Neuron (in vitro differentiated cells): ENCODE results near the gene MEF2C.

Source experiments
- H2AFZ ChIP-seq: one replicate; pipeline ENCODE4 v1.6.1; 2013; ENCODE audit warnings: low read depth, mild to moderate bottlenecking, inconsistent platforms, low read length, moderate library complexity
- H3K27me3 ChIP-seq: one replicate; pipeline ENCODE4 v1.6.1; 2013; ENCODE audit warnings: low read length; ENCODE audit not compliant: insufficient read depth
- H3K36me3 ChIP-seq: one replicate; pipeline ENCODE4 v1.6.1; 2013; ENCODE audit warnings: low read length; ENCODE audit not compliant: insufficient read depth
- H3K4me1 ChIP-seq: one replicate; pipeline ENCODE4 v1.6.1; 2013; ENCODE audit warnings: low read length; ENCODE audit not compliant: insufficient read depth
- H3K4me3 ChIP-seq: 2 replicates; pipeline ENCODE4 v1.5.1; 2013; ENCODE audit warnings: mild to moderate bottlenecking, low read length, moderate library complexity
- H3K9me3 ChIP-seq: one replicate; pipeline ENCODE4 v1.6.1; 2013; ENCODE audit warnings: low read length

The MEF2C gene

DNA sequence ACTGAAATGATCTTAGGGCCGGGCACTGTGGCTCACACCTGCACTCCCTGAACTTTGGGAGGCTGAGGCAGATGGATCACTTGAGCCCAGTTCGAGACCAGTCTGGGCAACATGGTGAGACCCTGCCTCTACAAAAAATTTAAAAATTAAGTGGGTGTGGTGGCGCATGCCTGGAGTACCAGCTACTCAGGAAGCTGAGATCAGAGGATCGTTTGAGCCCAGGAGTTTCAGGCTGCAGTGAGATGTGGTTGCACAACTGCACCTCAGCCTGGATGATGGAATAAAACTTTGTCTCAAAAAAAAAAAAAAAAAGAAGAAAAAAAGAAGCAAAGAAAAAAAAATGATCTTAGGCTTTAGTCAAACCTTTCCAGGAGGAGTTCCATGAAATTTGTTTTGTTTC, 41.8 kb downstream of the MEF2C start:
- no peaks in the 10 kb centered on the region for H3K27me3 ChIP-seq
- H3K4me3 ChIP-seq, result no peak overlapping the region
- H3K4me1 ChIP-seq, result no peaks in the 10 kb centered on the region
- H3K9me3 ChIP-seq, result no peaks in the 10 kb centered on the region
- no peak overlapping the region for H2AFZ ChIP-seq
- no peaks in the 10 kb centered on the region for H3K36me3 ChIP-seq

DNA sequence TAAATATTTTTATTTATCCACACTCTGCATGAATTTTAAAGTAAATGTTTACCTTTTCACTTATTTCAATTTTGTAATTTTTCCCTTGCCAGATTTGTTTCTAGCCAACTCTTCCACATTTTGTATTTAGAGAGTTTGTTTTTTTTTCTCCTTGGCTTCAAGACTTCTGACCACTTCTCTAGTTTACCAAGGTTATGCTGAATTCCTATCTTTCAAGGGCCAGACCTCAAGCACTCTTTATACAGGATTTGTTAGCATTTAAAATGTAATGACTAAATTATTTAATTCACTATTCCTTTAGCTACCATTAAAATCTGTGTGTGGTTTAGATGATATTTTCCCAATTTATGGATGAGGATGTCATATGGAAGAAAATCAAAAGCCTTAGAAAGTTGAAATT, 42.5 kb downstream of the MEF2C start:
- Histone ChIP-seq H2AFZ (no peak overlapping the region), H3K4me1 (no peaks in the 10 kb centered on the region), H3K36me3 (no peaks in the 10 kb centered on the region)

GRCh38 chr5:88839238-88839637, 43.7 kb downstream of the MEF2C start:
- Histone ChIP-seq H3K9me3 (no peaks in the 10 kb centered on the region), H3K27me3 (no peaks in the 10 kb centered on the region), H3K4me1 (no peaks in the 10 kb centered on the region), H2AFZ (no peak overlapping the region), H3K4me3 (no peak overlapping the region), H3K36me3 (no peaks in the 10 kb centered on the region)

More for the DNA sequence above, 42.5 kb downstream of the MEF2C start:
- Histone ChIP-seq H3K4me3 (no peak overlapping the region), H3K27me3 (no peaks in the 10 kb centered on the region), H3K9me3 (no peaks in the 10 kb centered on the region)

- no peaks in the 10 kb centered on the region for H3K27me3 ChIP-seq
- no peak overlapping the region for H3K4me3 ChIP-seq
- H3K36me3 ChIP-seq, result no peaks in the 10 kb centered on the region
- H3K4me1 ChIP-seq, result no peaks in the 10 kb centered on the region
- no peak overlapping the region for H2AFZ ChIP-seq
- H3K9me3 ChIP-seq, result no peaks in the 10 kb centered on the region
Measured at GRCh38 chr5:88838500-88838899, 44.5 kb downstream of the MEF2C start.

DNA sequence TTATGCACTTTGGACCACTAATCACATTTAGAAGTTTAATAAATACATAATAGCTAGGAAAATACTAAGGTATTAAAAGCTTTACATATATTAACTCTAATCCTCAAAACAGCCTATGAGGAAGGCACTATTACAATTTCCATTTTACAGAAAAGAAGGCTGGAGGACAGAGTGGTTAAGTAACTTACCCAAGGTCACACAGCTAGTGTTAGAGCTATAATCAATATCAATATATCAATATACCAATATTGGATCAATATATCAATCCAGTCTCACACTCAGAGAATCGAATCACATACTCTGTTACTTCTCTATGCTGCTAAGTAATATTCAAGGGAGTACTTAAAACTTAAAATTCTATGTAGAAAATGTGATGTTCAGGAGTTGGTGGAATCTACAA, 45.2 kb downstream of the MEF2C start:
- H3K9me3 ChIP-seq, result no peaks in the 10 kb centered on the region
- no peaks in the 10 kb centered on the region for H3K27me3 ChIP-seq
- no peak overlapping the region for H2AFZ ChIP-seq
- H3K4me3 ChIP-seq, result no peak overlapping the region
- H3K4me1 ChIP-seq, result no peaks in the 10 kb centered on the region
- H3K36me3 ChIP-seq, result no peaks in the 10 kb centered on the region

DNA sequence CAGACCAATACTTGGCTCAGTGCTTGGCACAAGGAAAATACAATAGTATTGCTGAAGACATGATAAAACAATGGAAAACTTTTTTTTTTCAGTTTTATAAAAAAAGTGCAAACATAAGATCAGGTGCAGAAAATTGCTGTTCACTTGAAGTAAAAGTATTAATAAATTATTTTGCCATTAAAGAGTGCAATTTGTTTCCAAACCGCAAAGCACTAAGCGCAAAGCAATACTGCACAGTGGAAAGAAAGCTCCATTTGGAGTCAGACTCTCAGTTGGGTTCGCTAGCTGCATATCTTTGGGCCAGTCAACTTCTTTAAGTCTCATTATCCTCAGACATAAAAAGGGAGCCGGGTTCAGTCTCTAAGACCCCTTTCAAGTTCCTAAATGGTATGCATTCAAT, 45.8 kb downstream of the MEF2C start:
- Histone ChIP-seq H3K4me3 (no peak overlapping the region), H3K27me3 (no peaks in the 10 kb centered on the region), H2AFZ (no peak overlapping the region), H3K36me3 (no peaks in the 10 kb centered on the region), H3K9me3 (no peaks in the 10 kb centered on the region), H3K4me1 (no peaks in the 10 kb centered on the region)

DNA sequence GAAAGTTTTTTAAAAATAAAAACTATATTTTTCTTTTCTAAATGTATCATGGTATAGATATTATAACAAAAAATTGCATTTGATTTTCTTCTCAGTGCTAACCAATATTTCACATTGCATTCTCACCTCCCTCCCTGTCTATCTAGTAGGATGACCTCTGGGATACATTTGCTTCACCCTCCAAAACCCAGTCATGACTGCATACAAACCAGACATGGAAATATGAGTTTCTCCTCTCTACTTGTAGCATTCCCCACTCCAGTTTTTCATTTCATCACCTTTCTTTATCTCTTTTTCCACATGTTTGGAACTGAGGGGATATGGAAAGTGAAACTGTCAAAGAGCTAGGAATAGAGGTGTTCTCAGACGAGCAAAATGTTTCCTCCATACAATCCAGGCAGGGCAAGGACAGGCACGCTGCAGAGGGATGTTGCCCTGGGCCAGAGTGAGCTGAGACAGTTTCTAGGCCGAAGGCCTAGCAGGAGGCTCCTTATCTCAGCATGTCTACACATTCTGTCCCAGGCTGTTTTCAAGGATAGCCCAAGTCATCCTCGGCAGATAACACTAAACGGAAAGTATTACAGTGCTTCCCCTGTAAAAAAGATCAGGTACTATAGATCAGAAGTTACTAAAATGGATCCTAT, 46.7 kb downstream of the MEF2C start:
- H3K27me3 ChIP-seq, result no peaks in the 10 kb centered on the region
- H3K4me3 ChIP-seq, result no peak overlapping the region
- H3K4me1 ChIP-seq, result no peaks in the 10 kb centered on the region
- H2AFZ ChIP-seq, result no peak overlapping the region
- H3K36me3 ChIP-seq, result no peaks in the 10 kb centered on the region
- no peaks in the 10 kb centered on the region for H3K9me3 ChIP-seq

DNA sequence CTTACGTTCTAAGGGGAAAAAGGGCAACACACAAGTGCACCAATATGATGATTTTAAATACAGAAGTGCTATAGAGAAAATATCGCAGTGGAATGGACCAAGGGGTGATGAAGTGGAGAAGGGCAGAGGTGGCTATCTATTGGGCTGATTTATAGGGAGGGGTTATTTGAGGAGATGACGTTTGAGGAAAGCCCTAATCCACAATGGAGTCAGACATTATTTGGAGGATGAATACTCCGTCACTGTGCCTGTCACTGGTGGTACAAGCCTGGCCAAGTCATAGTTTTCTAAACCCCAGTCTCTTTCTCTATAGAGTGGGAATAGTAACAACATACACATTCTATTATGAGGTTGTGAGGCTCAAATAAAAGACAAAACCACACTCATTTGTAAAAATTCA, 48.5 kb downstream of the MEF2C start:
- no peaks in the 10 kb centered on the region for H3K4me1 ChIP-seq
- H2AFZ ChIP-seq, result no peak overlapping the region

DNA sequence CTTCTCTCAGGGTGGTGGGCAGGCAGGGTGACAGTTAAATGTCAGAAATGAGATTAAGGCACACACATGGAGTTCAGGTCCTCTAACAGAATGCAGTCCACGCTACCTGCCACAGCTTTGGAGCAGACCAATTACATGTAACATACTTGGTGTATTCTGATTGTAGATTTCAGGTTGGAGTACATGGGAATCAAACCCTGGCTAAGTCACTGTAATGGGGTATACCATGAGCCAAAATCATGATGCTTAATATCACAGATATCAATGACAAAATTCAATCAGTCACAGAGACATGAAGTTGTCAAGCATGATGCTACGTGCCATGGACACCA, 48.9 kb downstream of the MEF2C start:
- H3K27me3 ChIP-seq, result no peaks in the 10 kb centered on the region
- no peak overlapping the region for H2AFZ ChIP-seq
- H3K36me3 ChIP-seq, result no peaks in the 10 kb centered on the region
- H3K4me1 ChIP-seq, result no peaks in the 10 kb centered on the region
- no peak overlapping the region for H3K4me3 ChIP-seq
- no peaks in the 10 kb centered on the region for H3K9me3 ChIP-seq

More for the DNA sequence above, 48.5 kb downstream of the MEF2C start:
- Histone ChIP-seq H3K9me3 (no peaks in the 10 kb centered on the region), H3K4me3 (no peak overlapping the region), H3K36me3 (no peaks in the 10 kb centered on the region), H3K27me3 (no peaks in the 10 kb centered on the region)

DNA sequence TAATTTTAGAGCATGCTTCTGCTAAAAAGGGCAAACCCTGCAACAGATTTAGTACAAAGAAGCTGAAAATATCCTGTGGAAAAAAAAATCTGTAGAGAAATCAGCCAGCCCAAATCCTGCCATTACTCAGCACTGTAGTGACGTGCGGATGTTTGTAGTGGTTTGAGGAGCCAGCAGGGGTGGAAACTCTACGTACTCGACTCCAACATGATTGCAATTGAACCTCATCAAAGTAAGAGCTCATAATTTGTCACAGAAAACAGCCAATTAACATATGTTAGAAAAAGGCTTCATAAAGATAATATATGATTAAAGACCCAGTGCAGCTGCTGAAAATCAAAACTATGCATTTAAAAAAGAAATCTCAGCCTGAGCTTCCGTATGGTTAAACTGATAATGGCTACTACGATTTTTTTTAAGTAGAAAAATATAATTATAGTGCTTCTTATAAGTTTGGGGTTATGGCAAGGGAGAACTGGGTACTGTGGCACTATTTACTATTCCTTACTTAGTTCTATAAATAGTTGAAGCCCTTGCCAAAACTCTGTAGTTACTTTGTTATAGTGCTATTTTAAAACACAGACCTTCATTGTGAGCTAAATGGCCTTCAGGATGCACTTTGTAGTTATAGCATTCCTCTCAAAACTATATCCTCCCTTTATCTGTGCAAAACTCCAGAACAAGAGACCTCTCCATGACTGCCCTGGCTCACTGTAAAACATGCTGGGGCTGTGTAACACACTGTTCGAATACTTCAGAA, 49.4 kb downstream of the MEF2C start:
- H3K4me1 ChIP-seq, result no peaks in the 10 kb centered on the region
- H3K27me3 ChIP-seq, result no peaks in the 10 kb centered on the region
- no peak overlapping the region for H3K4me3 ChIP-seq
- no peak overlapping the region for H2AFZ ChIP-seq
- no peaks in the 10 kb centered on the region for H3K9me3 ChIP-seq
- H3K36me3 ChIP-seq, result no peaks in the 10 kb centered on the region

DNA sequence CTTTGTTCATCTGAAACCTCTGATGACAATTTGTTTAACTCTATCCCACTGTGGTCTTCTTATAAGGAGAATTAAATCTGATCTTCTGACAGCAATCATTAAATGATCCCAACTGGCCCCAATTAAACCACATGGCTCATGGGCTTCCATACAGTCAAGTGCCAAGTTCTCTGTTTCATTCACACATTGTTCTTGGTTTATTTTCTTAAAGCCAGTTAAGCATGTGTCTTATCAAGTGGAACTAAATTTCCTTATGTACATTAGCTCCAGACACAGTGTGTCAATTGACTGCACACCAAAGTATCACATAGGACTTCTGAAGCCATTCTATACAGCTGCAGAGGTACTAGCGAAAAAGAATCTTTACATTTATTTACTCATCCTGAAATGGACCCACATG, 51.2 kb downstream of the MEF2C start:
- Histone ChIP-seq H3K4me1 (peaks cover 5% of the 10 kb centered on the region), H3K36me3 (no peaks in the 10 kb centered on the region), H3K9me3 (no peaks in the 10 kb centered on the region), H3K27me3 (no peaks in the 10 kb centered on the region), H3K4me3 (no peak overlapping the region), H2AFZ (no peak overlapping the region)

DNA sequence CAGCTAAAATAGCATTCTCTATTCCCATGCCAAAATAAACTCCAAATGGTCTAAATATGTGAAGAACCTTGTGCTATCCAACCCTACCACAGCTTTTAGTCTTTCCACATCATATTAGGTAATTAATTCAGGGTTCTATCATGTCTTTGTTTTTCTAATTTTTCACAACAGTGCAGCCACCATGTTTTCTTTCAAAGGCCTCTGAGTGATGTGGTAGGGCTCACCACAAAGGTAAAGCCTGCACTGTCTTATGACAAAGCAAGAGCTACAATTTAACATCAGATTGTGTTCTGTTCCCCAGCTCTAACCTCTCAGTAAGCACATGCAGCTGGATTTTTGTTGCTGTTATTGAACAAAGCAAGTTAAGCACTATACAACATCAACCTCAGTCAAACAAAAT, 52.4 kb downstream of the MEF2C start:
- no peak overlapping the region for H2AFZ ChIP-seq
- H3K4me3 ChIP-seq, result no peak overlapping the region
- H3K27me3 ChIP-seq, result no peaks in the 10 kb centered on the region
- H3K9me3 ChIP-seq, result no peaks in the 10 kb centered on the region
- H3K36me3 ChIP-seq, result no peaks in the 10 kb centered on the region
- peaks cover 5% of the 10 kb centered on the region for H3K4me1 ChIP-seq

DNA sequence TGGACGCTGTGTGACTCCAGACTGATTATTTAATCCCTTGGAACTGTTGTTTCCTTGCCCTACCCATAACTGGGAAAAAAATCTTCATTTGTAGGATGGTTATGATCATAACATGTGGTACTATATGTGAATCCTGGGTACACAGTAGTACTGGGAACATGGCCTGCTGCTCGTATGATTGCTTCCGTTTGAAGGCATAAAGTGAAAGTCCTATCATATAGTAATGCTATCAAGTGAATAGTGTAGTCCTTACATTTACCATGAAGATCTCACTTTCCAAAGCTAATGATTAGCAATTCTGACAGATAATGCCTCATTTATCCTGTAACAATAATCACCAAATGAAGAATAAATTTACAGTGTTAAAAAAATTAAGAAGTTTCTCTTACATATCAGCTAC, 53.2 kb downstream of the MEF2C start:
- H3K27me3 ChIP-seq, result no peaks in the 10 kb centered on the region
- no peak overlapping the region for H2AFZ ChIP-seq
- no peaks in the 10 kb centered on the region for H3K36me3 ChIP-seq
- peaks cover 5% of the 10 kb centered on the region for H3K4me1 ChIP-seq
- H3K4me3 ChIP-seq, result no peak overlapping the region
- no peaks in the 10 kb centered on the region for H3K9me3 ChIP-seq

- Histone ChIP-seq H3K4me3 (no peak overlapping the region), H3K36me3 (no peaks in the 10 kb centered on the region), H2AFZ (no peak overlapping the region), H3K27me3 (no peaks in the 10 kb centered on the region), H3K9me3 (no peaks in the 10 kb centered on the region), H3K4me1 (peaks cover 5% of the 10 kb centered on the region)
Measured at GRCh38 chr5:88829054-88829453, 53.9 kb downstream of the MEF2C start.
